Esophagus squamous epithelium (tissue), 5 donors: Measurements from ENCODE around the gene FAM193B. TPM values are rescaled to one million over a fixed set of nuclear protein-coding genes. Genes with fewer than 3 reads are reported as not detected.

Experiments
- DNase-seq: peaks from one replicate; lab custom pipeline; 2025; lab: John Stamatoyannopoulos, UW
- H3K27ac ChIP-seq, 4 donors: fragments of 200-600 bp; sonication (generic); one replicate each; pipeline ENCODE4 v1.5.1; 2016 to 2019; ENCODE audit warnings: mild to moderate bottlenecking in 1 of 4
- H3K27me3 ChIP-seq, 4 donors: fragments of 200-600 bp; sonication (generic); 1 replicate in 3 of 4; 2 replicates in 1 of 4; pipeline versions ENCODE4 v1.5.1 to v1.6.0; 2017 to 2021; ENCODE audit warnings: antibody characterized with exemption in 1 of 4
- H3K36me3 ChIP-seq, 3 donors: fragments of 200-600 bp; sonication (generic); one replicate each; pipeline ENCODE4 v1.5.1; 2016 to 2019
- H3K4me1 ChIP-seq, 3 donors: fragments of 200-600 bp; sonication (generic); one replicate each; pipeline ENCODE4 v1.5.1; 2017 to 2019
- H3K4me3 ChIP-seq, 4 donors: fragments of 200-600 bp; sonication (generic); 1 replicate in 3 of 4; 2 replicates in 1 of 4; pipeline ENCODE4 v1.5.1; 2016 to 2019; ENCODE audit warnings: mild to moderate bottlenecking in 2 of 4, moderate library complexity in 1 of 4
- H3K9me3 ChIP-seq, 3 donors: fragments of 200-600 bp; sonication (generic); one replicate each; pipeline ENCODE4 v1.5.1; 2016 to 2019
- CTCF ChIP-seq, 6 experiments: fragments of 450-650 bp in 4 of 6; fragments of 200-600 bp in 2 of 6; sonication (generic) in 2 of 6; IDR thresholded peaks; one replicate each; pipeline ENCODE4 v1.5.1; 2016 to 2019; ENCODE audit warnings: antibody characterized with exemption in 6 of 6, mild to moderate bottlenecking in 4 of 6, moderate library complexity in 4 of 6
- POLR2A ChIP-seq, 4 donors: fragments of 450-650 bp; IDR thresholded peaks; one replicate each; pipeline ENCODE4 v1.6.1; 2017; ENCODE audit warnings: antibody characterized with exemption in 4 of 4, mild to moderate bottlenecking in 4 of 4, moderate library complexity in 3 of 4
- WGBS, 2 donors: methylation state at CpG; one replicate each; pipeline ENCODE4 v1.1.5; 2018; 5-methylcytosine and 5-hydroxymethylcytosine counted together
- intact Hi-C: fragments of 100-400 bp; cut with DNase I; formaldehyde crosslinking; loops from one replicate; pipeline ENCODE4 v1.15.0; 2022
- total RNA-seq, 4 donors: library from RNA; depleted of rRNA; stranded (reverse); fragments of >200 nt; gene quantifications; one replicate each; pipeline ENCODE4 v1.1.0, GENCODE V29; 2016
- donor health status: DM: yes; HTN: yes; CAD: no.

Gene FAM193B
- total RNA-seq, 4 donors from 2014 or later = 28.5 to 52.1 (median 41.9) TPM

DNA sequence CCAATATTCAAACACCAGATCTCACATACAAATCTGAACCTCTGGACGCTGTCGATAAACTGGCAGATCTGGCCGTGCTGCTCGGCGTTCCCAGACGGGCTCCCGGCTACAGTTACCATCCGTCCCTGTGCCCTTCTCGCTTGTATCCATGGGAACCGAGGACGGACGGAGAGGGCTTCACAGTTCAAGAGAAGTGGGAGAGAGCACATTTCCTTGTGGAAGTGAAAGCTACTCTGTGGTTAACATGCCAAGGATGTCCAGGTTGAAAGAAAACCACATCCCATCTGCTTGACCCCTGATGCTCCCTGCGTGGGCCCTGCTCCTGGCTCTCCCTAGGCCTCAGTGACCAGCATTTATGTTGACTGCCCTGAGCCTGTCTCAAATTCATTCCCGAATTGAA is 74.6 kb downstream of the FAM193B start:
- H3K27me3 ChIP-seq = no peaks in the 10 kb centered on the region
- no peaks in the 10 kb centered on the region for H3K9me3 ChIP-seq
- no peak for DNase-seq
- peaks cover 11 to 74% (median 22%) of the 10 kb centered on the region in 3 donors for H3K4me1 ChIP-seq
- intact Hi-C loops = no loop called here
- H3K27ac ChIP-seq = peak overlapping the region; percentile 38 to 75 (median 67)
- 51 to 66% methylated on average over 13 to 14 of the region's 14 CpGs for WGBS, 2 donors
- peaks cover 0 to 23% (median 3%) of the 10 kb centered on the region in 3 donors for H3K36me3 ChIP-seq
- no peak for TF ChIP-seq POLR2A (IDR thresholded peaks at IDR 0.05)
- no peak for TF ChIP-seq CTCF (IDR thresholded peaks at IDR 0.05)
- no peak overlapping the region for H3K4me3 ChIP-seq

GRCh38 chr5:177478711-177479646 is 75.4 kb downstream of the FAM193B start:
- no peaks in the 10 kb centered on the region for H3K27me3 ChIP-seq
- intact Hi-C loops = no loop called here
- peaks cover 0 to 18% (median 3%) of the 10 kb centered on the region in 3 donors for H3K36me3 ChIP-seq
- H3K4me1 ChIP-seq = peaks cover 11 to 74% (median 22%) of the 10 kb centered on the region in 3 donors
- no peaks in the 10 kb centered on the region for H3K9me3 ChIP-seq
- TF ChIP-seq POLR2A (IDR thresholded peaks at IDR 0.05) (no peak), CTCF (IDR thresholded peaks at IDR 0.05) (no peak)
- H3K4me3 ChIP-seq = no peak overlapping the region
- H3K27ac ChIP-seq = peak overlapping the region; percentile 38 to 75 (median 67)
- WGBS, 2 donors = 44% methylated on average over 16 to 17 of the region's 18 CpGs
- no peak for DNase-seq

DNA sequence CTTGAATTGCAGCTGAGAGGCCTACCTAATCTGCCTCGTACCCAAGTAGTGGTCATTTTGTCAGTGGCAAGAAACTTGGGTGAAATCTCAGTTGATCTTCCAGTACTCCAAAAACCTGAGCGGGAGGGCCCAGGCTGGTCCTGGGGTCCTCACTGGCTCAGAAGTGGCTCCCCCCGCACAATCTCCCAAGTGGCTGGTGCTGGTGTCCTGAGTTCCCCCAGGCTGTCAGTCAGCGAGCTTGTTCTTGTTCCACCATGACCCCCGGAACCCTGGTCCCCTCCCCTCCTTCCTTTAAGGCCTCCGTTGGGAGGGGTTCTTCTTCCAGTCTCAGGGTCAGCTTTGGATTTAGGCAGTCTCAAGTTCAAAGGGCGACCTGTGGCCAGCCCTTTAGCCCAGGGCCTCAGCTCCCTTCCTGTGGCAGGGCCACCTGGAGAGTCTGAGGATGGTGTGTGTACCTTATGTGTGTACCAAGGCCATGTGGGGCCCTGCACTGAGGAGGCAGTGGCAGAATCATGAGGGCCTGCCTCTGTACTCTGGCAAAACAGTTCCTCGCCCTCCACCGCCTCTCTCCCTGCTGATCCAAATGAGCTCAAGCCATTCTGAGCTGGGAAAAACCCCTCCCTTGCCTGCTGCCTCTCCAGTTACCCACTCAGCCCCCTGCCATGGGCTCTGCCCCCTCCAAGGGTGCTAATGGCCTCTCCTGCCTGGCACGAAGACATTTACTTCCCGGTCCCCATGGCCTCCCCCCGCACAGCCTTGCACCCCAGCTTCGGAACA is 76.5 kb downstream of the FAM193B start:
- no peak for DNase-seq
- peak overlapping the region; percentile 38 to 75 (median 67) for H3K27ac ChIP-seq
- intact Hi-C loops = no loop called here
- no peak for TF ChIP-seq CTCF (IDR thresholded peaks at IDR 0.05)
- TF ChIP-seq POLR2A (IDR thresholded peaks at IDR 0.05) = no peak
- H3K4me3 ChIP-seq = no peak overlapping the region
- 74 to 89% methylated on average over 8 to 11 of the region's 13 CpGs for WGBS, 2 donors
- H3K9me3 ChIP-seq = no peaks in the 10 kb centered on the region
- peaks cover 13 to 79% (median 22%) of the 10 kb centered on the region in 3 donors for H3K4me1 ChIP-seq
- no peaks in the 10 kb centered on the region for H3K27me3 ChIP-seq
- peaks cover 0 to 7% (median 0%) of the 10 kb centered on the region in 3 donors for H3K36me3 ChIP-seq

DNA sequence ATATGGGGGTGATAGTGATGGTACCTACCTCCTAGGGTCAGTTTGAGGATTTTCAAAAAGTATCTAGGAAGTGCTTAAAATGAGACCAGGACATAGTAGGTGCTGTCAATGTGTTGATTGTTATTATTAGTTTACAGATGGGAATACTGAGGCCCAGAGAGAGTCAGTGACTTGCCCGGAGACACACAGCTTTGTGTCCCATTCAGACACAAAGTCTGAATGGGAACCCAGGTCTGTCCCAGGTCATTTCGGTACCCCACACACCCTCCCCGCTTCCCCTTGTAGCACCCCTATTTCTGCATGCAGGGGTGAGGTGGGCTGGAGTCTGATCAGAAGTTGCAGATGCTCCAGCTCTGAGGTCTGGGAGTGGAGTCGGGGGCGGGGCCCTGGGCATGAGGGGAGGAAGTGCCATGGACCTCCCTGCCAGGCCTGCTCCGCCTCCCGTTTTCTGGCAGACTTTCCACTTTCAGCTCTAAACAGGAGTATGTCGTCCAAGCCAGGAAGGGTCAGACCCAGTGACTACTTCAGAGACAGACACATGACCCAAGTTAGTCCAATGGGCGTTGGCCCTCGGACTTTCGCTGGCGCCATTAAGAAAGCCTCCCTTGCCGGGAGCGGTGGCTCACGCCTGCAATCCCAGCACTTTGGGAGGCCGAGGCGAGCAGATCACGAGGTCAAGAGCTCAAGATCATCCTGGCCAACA is 77.7 kb downstream of the FAM193B start:
- no peak for TF ChIP-seq CTCF (IDR thresholded peaks at IDR 0.05)
- no peak for TF ChIP-seq POLR2A (IDR thresholded peaks at IDR 0.05)
- intact Hi-C loops = no loop called here
- Histone ChIP-seq H3K4me3 (no peak overlapping the region), H3K27ac (peak overlapping the region; percentile 0 to 75 (median 67)), H3K27me3 (no peaks in the 10 kb centered on the region), H3K4me1 (peaks cover 25 to 91% (median 33%) of the 10 kb centered on the region in 3 donors), H3K36me3 (peaks cover 0 to 2% (median 0%) of the 10 kb centered on the region in 3 donors), H3K9me3 (no peaks in the 10 kb centered on the region)
- 84% methylated on average over 11 of the region's 18 CpGs; no CpG with 5 or more reads in 1 of the 2 donors for WGBS, 2 donors
- no peak for DNase-seq
